Skeletal muscle satellite cell (primary cell): ENCODE results near the gene POLR3GL.
A peak's percentile ranks its signal among the peaks of the same experiment; 100 is the strongest.

Experiments
- H3K27me3 ChIP-seq: 2 replicates; pipeline ENCODE4 v1.7.0; 2013; ENCODE audit warnings: low read length; ENCODE audit not compliant: control insufficient read depth, insufficient read depth
- H3K36me3 ChIP-seq: 2 replicates; pipeline ENCODE4 v1.7.0; 2013; ENCODE audit warnings: mild to moderate bottlenecking, control low read depth, low read length; ENCODE audit not compliant: insufficient read depth
- H3K4me1 ChIP-seq: 2 replicates; pipeline ENCODE4 v1.7.0; 2013; ENCODE audit warnings: low read length; ENCODE audit not compliant: control insufficient read depth, insufficient read depth
- H3K4me2 ChIP-seq: 2 replicates; pipeline ENCODE4 v1.7.0; 2013; ENCODE audit warnings: mild to moderate bottlenecking, low read length
- H3K4me3 ChIP-seq: 2 replicates; pipeline ENCODE4 v1.7.0; 2013; ENCODE audit warnings: low read length
- H3K9ac ChIP-seq: 2 replicates; pipeline ENCODE4 v1.7.0; 2013; ENCODE audit warnings: mild to moderate bottlenecking, low read depth, low read length, moderate library complexity
- H3K9me3 ChIP-seq: replicated peaks from 2 replicates; pipeline ENCODE4 v1.7.0; 2013; ENCODE audit warnings: mild to moderate bottlenecking, control low read depth, low read length

The POLR3GL gene

DNA sequence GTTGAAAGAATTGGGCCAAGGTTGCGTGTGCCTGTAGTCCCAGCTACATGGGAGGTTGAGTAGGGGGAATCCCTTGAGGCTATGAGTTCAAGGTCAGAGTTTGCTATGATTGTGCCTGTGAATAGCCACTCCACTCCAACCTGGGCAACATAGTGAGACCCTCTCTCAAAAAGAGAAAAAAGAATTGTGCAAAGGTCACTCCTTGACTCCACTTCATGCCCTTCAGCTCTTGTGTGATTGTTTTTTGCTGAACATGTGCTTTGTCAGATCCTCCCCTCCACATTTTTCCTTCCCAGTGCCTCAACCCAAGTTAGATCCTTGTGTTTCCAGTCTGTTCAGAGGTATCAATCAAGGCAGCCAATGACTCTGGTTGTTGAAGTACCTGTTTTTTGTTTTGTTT is 23.4 kb downstream of the POLR3GL start:
- no peak overlapping the region for H3K4me2 ChIP-seq
- H3K9me3 ChIP-seq = no peaks in the 10 kb centered on the region
- no peak overlapping the region for H3K9ac ChIP-seq
- H3K27me3 ChIP-seq = no peaks in the 10 kb centered on the region
- peaks cover 40% of the 10 kb centered on the region for H3K4me1 ChIP-seq
- peaks cover 11% of the 10 kb centered on the region for H3K36me3 ChIP-seq
- H3K4me3 ChIP-seq = no peak overlapping the region

- H3K4me1 ChIP-seq = peaks cover 36% of the 10 kb centered on the region
- no peak overlapping the region for H3K4me2 ChIP-seq
- no peak overlapping the region for H3K4me3 ChIP-seq
- no peaks in the 10 kb centered on the region for H3K9me3 ChIP-seq
- H3K36me3 ChIP-seq = peaks cover 18% of the 10 kb centered on the region
- no peaks in the 10 kb centered on the region for H3K27me3 ChIP-seq
- no peak overlapping the region for H3K9ac ChIP-seq
Observed at GRCh38 chr1:145988773-145989172, 24.3 kb downstream of the POLR3GL start.

GRCh38 chr1:145990249-145990855 is 25.9 kb downstream of the POLR3GL start:
- Histone ChIP-seq H3K9me3 (no peaks in the 10 kb centered on the region), H3K4me3 (no peak overlapping the region), H3K4me1 (peaks cover 32% of the 10 kb centered on the region), H3K36me3 (peaks cover 31% of the 10 kb centered on the region), H3K9ac (no peak overlapping the region), H3K4me2 (no peak overlapping the region), H3K27me3 (no peaks in the 10 kb centered on the region)

DNA sequence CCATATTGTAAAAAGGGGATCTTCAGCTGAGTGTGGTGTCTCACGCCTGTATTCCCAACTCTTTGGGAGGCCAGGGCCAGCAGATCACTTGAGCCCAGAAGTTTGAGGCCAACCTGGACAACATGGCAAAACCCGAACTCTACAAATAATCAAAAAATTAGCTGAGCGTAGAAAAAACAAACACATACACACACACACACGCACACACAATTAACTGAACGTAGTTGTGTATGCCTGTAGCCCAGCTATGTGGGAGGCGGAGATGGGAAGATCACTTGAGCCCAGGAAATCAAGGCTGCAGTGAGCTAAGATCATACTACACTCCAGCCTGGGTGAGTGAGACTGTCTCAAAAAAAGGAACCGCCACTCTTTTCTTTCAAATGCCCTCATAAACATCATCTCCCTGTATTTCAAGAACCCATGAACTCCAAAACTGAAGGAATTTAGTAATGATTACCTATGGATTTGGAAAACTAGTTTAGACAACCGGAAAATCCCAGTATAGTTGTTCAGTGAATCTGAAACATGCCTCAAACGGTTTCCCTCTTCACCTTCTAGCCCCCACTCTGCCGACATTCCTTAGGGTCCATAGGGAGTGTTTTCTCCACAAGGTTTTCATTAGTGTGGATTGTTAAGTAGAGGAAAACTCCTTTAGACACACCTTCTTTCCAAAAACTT is 27.4 kb downstream of the POLR3GL start:
- Histone ChIP-seq H3K4me1 (peaks cover 23% of the 10 kb centered on the region), H3K36me3 (peaks cover 31% of the 10 kb centered on the region), H3K9me3 (no peaks in the 10 kb centered on the region), H3K4me2 (no peak overlapping the region), H3K4me3 (no peak overlapping the region), H3K27me3 (no peaks in the 10 kb centered on the region), H3K9ac (no peak overlapping the region)

DNA sequence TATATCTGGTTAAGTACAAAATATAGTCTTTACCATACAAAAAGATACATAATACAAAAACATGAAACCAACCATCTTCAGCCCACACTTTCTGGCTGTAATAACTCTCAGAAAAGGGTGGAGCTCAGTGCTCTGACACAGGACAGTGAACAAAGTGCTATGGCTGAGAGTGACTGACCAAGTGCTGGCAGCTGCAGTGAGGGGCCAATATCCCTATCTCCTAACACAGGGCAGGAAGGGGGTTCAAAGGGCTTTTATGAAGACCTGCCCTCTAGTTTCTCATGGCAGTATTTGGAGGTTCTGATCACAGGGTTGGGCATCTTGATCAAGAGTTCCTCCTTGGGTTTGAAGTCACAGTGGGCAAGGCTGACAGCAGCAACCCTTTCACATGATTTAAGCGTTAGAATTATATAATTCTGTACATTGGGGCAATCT is 28.0 kb downstream of the POLR3GL start:
- peaks cover 31% of the 10 kb centered on the region for H3K36me3 ChIP-seq
- peak overlapping the region; percentile 10 for H3K4me3 ChIP-seq

DNA sequence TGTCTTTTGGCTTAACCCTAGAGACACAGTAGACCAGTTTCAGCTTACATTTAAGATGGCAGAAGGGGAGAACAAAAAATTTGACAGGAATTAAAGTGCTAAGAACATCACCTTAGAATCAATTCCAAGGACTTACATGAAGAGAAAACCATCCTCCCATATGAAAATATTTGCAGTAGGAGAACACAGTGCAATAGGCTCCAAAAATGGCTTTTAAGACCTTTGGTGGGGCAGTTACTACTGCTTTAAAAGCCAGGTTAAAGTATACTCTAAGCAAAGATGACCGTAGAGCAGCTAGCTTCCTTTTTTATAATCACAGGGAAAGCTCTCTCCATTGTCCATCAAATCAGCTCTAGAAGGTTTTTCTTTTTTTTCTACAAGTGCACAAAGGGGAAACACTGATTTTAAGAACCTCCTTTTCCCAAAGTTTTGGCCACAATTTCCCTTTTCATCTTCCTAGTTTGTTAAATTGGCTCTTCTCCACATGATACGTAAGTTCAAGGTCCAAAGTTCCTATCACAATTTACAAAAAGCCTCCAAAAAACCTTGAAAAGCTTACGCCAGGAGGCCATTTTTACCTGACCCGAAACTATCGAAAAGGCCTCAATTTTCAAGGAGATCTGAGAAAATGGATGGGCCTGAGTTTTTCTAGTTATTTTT is 28.6 kb downstream of the POLR3GL start:
- Histone ChIP-seq H3K9ac (no peak overlapping the region), H3K27me3 (no peaks in the 10 kb centered on the region), H3K4me3 (peak overlapping the region; percentile 97), H3K4me1 (peaks cover 34% of the 10 kb centered on the region), H3K36me3 (peaks cover 31% of the 10 kb centered on the region), H3K4me2 (peak overlapping the region; percentile 92), H3K9me3 (no peaks in the 10 kb centered on the region)

More for the DNA sequence above, 28.0 kb downstream of the POLR3GL start:
- no peak overlapping the region for H3K9ac ChIP-seq
- no peaks in the 10 kb centered on the region for H3K9me3 ChIP-seq
- H3K4me1 ChIP-seq = peaks cover 29% of the 10 kb centered on the region
- no peaks in the 10 kb centered on the region for H3K27me3 ChIP-seq
- H3K4me2 ChIP-seq = peak overlapping the region; percentile 92

DNA sequence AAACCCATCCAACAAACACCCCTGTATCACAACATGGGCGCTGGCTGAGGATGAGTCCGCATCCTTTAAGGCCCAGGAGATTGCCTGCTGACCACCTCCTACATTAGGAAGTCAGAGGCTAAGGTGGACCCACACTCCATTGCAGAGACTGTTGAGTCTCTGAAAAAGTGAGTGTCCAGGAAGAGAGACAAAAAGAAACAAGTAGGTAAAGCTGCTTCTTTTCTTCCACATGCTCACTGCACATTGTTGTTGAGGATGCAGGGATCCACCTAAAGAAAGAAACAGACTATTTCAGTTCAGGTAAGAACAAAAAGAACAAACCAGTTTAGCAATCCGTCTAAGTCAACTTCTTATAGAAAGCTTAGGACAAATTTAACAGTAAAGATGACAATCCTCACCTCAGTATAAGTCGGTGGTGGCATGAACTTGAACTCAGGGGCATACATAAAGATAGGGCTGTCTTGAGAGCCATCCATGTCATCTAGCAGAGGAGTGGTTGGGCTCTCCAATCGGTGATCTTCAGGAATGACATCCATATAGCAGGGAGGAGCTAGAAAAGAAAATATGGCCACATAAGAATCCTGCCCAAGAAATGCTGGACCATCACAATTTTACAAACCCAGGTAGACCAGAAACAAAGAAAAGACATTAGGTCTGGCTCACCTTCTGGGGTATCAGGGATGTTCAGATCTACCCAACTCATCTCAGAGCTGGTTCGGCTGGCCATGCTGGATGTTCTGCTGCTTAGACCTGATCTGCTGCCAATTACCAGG is 29.3 kb downstream of the POLR3GL start:
- Histone ChIP-seq H3K9me3 (no peaks in the 10 kb centered on the region), H3K36me3 (peaks cover 31% of the 10 kb centered on the region), H3K9ac (peak overlapping the region; percentile 92), H3K27me3 (no peaks in the 10 kb centered on the region), H3K4me2 (peak overlapping the region; percentile 92), H3K4me1 (peaks cover 34% of the 10 kb centered on the region), H3K4me3 (peak overlapping the region; percentile 97)

DNA sequence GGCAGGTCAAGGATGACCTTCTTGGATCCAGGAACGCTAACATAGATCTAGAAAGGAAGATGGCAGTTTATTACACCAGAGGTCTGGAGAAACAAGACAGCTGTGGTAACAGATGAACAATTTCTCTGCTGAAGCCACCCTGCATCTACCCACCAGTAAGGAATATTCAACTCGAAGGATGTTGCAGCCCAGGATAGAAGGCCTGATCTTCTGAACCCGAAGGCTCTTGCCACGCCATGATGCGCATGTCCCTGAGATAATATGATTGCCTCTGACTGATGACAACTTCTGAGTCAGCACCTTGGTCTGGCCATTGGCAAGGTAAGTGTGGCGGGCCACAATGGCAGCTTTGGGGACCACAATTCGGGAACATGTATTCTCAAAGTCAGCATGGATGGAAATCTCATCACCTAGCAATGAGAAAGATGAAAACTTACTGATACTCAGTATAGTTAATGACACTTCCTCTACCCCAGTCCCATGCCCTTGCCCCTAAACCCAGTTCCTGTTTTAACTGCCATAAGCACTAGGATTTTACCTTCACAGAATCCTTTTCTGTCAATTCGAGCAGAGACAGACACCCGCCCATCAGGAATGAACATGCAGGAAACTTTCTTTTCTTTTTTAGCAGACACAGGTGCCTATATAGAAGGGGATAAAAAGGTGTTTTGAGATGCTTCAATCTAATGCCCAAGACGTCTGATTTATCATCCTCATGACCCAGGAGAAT is 30.1 kb downstream of the POLR3GL start:
- peaks cover 31% of the 10 kb centered on the region for H3K36me3 ChIP-seq
- H3K9me3 ChIP-seq = no peaks in the 10 kb centered on the region
- peaks cover 40% of the 10 kb centered on the region for H3K4me1 ChIP-seq
- no peaks in the 10 kb centered on the region for H3K27me3 ChIP-seq
- H3K4me3 ChIP-seq = peak overlapping the region; percentile 97
- H3K4me2 ChIP-seq = peak overlapping the region; percentile 92
- peak overlapping the region; percentile 92 for H3K9ac ChIP-seq

DNA sequence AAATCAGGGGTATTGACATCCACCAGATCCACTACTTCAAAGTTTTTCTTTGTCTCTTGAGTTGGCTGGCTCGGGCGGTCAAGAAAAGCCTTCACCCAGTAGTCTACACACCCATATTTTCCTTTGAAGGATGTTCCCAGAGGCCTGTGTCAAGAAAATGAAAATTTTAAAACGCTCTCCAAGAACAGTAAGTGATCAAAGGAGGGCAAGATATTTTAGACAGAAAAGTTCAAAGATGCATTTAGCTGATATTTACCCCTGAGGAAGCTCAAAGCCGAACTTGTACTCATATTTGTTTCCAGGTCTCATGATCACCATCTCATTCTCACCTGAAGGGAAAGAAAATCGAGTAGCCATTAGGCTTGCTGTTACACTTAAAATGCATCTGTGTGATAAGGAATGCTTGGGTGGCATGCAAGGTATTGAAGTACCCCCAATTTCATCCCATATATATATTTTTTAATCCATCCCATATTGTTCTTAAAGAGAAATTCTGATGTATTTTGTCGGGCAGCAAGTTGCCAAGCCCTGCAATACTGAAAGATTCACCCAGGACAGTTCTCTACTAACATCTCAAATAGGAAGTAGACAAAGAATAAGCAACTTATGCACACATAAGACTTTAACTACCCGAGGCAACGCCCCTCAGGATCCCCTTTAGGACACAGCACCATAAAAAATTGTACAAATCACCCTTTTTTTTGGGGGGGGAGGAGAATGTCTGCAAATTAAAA is 30.8 kb downstream of the POLR3GL start:
- no peaks in the 10 kb centered on the region for H3K27me3 ChIP-seq

GRCh38 chr1:145995964-145996432 is 31.5 kb downstream of the POLR3GL start:
- no peaks in the 10 kb centered on the region for H3K9me3 ChIP-seq
- peaks cover 31% of the 10 kb centered on the region for H3K36me3 ChIP-seq
- peak overlapping the region; percentile 92 for H3K9ac ChIP-seq
- peaks cover 43% of the 10 kb centered on the region for H3K4me1 ChIP-seq
- no peaks in the 10 kb centered on the region for H3K27me3 ChIP-seq
- peak overlapping the region; percentile 97 for H3K4me3 ChIP-seq
- peak overlapping the region; percentile 92 for H3K4me2 ChIP-seq

More for the DNA sequence above, 30.8 kb downstream of the POLR3GL start:
- Histone ChIP-seq H3K36me3 (peaks cover 31% of the 10 kb centered on the region), H3K4me3 (peak overlapping the region; percentile 97), H3K9ac (peak overlapping the region; percentile 92), H3K9me3 (no peaks in the 10 kb centered on the region), H3K4me1 (peaks cover 43% of the 10 kb centered on the region), H3K4me2 (peak overlapping the region; percentile 92)
